Measurements from ENCODE around the gene CCNJ. TPM values are rescaled to one million over a fixed set of nuclear protein-coding genes. Genes with fewer than 3 reads are reported as not detected.
A peak's percentile ranks its signal among the peaks of the same experiment; 100 is the strongest.

CCNJ gene
- total and polyA plus RNA-seq, 2 of the 13 experiments (the other 11 are each of a cell fraction or from before 2014, with no cell fraction given) = 14.1 to 21.5 TPM

GRCh38 chr10:96089670-96090462, 46.5 kb downstream of the CCNJ start (continued):
- peak; percentile 41; the same call in 1 of the 2 replicates for TF ChIP-seq ZNF567 (CRISPR knock-in tag; IDR thresholded peaks at IDR 0.05; ENCODE audit: borderline replicate concordance)
- TF ChIP-seq THAP7 (CRISPR knock-in tag; IDR thresholded peaks at IDR 0.05) = peak; percentile 67
- peak; percentile 68; the same call in 1 of the 2 replicates for TF ChIP-seq ZNF704 (CRISPR knock-in tag; IDR thresholded peaks at IDR 0.05; ENCODE audit: borderline replicate concordance)
- TF ChIP-seq PHF8 (CRISPR knock-in tag; IDR thresholded peaks at IDR 0.05) = peak; percentile 85
- no peak for TF ChIP-seq HOXA5 (CRISPR knock-in tag; IDR thresholded peaks at IDR 0.05)
- TF ChIP-seq HNF1A (IDR thresholded peaks at IDR 0.05; ENCODE audit: low read depth) = no peak; the same call in 1 of the 2 replicates
- peak; percentile 71; the same call in 1 of the 2 replicates for TF ChIP-seq HNF1A (CRISPR knock-in tag; IDR thresholded peaks at IDR 0.05; ENCODE audit: borderline replicate concordance)
- peak; percentile 90 for TF ChIP-seq SALL1 (CRISPR knock-in tag; IDR thresholded peaks at IDR 0.05)
- TF ChIP-seq MYC (CRISPR knock-in tag; IDR thresholded peaks at IDR 0.05; ENCODE audit: borderline replicate concordance) = peak; percentile 67; the same call in 1 of the 2 replicates
- peak; percentile 66 for TF ChIP-seq ZNF770 (CRISPR knock-in tag; IDR thresholded peaks at IDR 0.05)
- peak; percentile 74; the same call in 1 of the 2 replicates for TF ChIP-seq ZNF839 (CRISPR knock-in tag; IDR thresholded peaks at IDR 0.05; ENCODE audit: borderline replicate concordance)
- TF ChIP-seq ZNF580 (CRISPR knock-in tag; IDR thresholded peaks at IDR 0.05; ENCODE audit: borderline replicate concordance, low read depth) = peak; percentile 66; the same call in 1 of the 2 replicates
- no peak; the same call in 1 of the 2 replicates for TF ChIP-seq ZNF441 (CRISPR knock-in tag; IDR thresholded peaks at IDR 0.05; ENCODE audit: borderline replicate concordance)
- no peak for TF ChIP-seq SCMH1 (CRISPR knock-in tag; IDR thresholded peaks at IDR 0.05; ENCODE audit: borderline replicate concordance)
- TF ChIP-seq TBX3 (IDR thresholded peaks at IDR 0.05; ENCODE audit: borderline replicate concordance) = 0 out of 2 replicates have a peak, but pooled peaks have one; percentile 6
- TF ChIP-seq BCL6 (CRISPR knock-in tag; IDR thresholded peaks at IDR 0.05) = peak; percentile 48
- peak; percentile 58; the same call in 1 of the 2 replicates for TF ChIP-seq HBP1 (CRISPR knock-in tag; IDR thresholded peaks at IDR 0.05; ENCODE audit: low read depth)

Data from HepG2 (cell line).